ENCODE results near the gene OTUD1.

DNA sequence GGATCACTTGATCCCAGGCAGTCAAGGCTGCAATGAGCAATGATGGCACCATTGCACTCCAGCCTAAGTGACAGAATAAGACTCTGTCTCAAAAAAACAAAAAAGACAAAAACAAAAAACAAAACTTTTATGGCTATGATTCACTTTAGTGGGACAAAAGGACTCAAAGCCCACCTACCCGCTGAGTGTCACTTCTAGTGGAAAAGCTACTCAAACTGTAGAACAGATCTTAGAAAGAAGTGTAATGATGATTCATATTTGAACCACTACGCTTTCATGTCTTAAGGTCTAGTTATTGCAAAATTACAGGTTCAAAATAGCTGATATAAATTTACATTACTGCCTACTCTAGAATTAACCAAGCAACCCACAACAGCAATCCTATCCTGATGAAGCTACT lies 47.1 kb upstream of the OTUD1 start:
- TF ChIP-seq, protein P1, sequence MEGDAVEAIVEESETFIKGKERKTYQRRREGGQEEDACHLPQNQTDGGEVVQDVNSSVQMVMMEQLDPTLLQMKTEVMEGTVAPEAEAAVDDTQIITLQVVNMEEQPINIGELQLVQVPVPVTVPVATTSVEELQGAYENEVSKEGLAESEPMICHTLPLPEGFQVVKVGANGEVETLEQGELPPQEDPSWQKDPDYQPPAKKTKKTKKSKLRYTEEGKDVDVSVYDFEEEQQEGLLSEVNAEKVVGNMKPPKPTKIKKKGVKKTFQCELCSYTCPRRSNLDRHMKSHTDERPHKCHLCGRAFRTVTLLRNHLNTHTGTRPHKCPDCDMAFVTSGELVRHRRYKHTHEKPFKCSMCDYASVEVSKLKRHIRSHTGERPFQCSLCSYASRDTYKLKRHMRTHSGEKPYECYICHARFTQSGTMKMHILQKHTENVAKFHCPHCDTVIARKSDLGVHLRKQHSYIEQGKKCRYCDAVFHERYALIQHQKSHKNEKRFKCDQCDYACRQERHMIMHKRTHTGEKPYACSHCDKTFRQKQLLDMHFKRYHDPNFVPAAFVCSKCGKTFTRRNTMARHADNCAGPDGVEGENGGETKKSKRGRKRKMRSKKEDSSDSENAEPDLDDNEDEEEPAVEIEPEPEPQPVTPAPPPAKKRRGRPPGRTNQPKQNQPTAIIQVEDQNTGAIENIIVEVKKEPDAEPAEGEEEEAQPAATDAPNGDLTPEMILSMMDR (conservative IDR thresholded peaks at IDR 0.05; ENCODE audit: low read depth, low read length): no peak
- TF ChIP-seq EZH2 (IDR thresholded peaks at IDR 0.05; ENCODE audit: borderline replicate concordance, low read depth, low read length, poor library complexity, severe bottlenecking): no peak

Data from A673 (cell line).